HG02970 (cell line): ENCODE results near the gene TRIO.

Experiments
- ATAC-seq: cut with Tn5 transposase; IDR thresholded peaks from one replicate; pipeline ENCODE4 v1.9.1; 2021; ENCODE audit warnings: mild to moderate bottlenecking, moderate library complexity, moderate number of reproducible peaks; ENCODE audit not compliant: unreplicated experiment, low FRiP score

The TRIO gene

DNA sequence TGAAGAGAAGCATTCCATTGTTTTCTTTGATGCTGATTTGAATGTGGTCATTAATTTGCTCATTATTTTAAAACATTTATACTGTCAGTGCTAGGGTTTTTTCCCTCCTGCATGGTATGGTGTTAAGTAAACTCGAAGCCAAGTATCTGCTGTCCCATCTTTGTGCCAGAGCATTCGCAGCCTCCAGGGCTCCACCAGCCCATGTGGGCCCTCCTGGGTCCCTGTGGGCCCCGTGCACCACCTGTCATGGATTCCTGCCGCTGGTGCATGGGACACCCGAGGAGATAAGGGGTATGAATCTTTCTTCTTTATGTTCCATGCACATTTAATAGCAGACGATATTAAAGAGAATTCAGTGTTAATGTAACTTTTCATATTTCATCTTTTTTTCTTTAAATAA, 95.1 kb downstream of the TRIO start:
- ATAC-seq, result no peak

DNA sequence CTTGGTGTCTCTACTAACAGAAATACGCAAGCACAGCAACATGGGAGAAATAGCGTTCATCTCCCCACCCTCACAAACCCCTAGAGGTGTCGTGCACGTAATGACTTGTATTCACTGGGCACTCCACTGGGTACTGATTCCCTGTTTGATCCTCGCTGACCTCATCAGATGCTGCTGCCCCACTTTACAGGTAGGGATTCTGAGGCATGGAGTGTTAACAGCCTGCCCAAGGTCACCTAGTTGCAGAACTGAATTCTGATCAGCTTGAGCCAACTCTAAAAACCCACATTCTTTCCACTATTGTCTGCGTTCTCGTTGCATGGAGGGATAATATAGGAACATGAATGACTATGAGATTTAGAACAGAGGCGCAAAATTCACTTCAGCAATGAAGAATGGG, 96.3 kb downstream of the TRIO start:
- no peak for ATAC-seq

DNA sequence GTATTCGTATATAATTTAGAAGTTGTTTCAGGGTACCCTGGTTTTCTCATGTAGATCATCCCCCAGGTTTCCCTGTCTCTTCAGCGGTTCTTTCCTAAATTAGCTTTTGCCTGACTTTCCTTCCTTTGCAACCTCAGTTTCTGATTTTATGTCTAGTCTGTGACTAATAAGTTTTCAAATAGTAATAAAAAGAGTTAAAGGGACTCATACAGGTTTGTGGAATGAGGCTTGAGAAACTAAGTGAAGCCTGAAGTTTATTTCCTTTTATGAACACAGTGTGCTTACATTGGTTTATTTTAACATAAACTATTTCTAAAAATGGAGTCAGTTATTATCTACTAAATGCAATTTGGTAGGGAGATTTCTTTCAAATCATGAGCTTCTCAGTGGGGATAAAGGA, 96.8 kb downstream of the TRIO start:
- no peak for ATAC-seq

DNA sequence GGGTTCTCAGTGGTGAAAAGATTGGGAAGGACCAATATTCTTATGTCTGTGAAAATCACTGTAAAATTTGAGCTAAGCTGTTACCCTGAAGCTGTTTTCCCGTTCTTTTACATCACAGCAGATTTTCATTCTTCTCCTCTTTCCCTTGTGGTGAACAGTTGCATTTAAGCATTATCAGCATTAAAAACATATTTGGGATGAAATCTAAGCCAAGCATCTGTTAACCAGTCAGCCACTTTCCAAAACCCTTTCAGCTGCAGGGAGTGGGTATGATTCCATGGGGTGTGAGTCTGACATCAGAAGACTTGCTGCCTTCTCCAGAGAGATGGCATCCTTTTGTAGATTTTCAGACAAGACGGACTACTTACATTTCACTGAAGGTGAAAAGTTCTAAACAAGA, 97.2 kb downstream of the TRIO start:
- no peak for ATAC-seq

DNA sequence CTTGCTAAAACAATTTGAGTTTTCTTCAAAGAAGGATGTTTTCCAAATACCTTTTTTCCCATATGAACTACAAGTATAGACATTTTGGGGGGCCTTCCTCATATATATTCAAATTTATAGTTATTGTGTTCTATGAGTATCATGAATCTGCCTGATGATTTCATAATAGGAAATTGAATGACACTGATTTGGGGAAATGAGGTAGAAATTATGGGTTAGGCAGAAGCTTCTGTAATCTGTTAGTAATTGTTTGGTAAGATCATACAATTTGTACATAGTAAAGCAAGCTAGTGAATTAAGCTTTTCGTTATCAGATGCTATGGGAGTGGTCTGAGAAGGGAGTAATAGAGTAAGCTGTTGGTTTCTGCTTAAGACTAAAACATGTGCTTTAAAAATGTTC, 98.0 kb downstream of the TRIO start:
- ATAC-seq, result no peak

DNA sequence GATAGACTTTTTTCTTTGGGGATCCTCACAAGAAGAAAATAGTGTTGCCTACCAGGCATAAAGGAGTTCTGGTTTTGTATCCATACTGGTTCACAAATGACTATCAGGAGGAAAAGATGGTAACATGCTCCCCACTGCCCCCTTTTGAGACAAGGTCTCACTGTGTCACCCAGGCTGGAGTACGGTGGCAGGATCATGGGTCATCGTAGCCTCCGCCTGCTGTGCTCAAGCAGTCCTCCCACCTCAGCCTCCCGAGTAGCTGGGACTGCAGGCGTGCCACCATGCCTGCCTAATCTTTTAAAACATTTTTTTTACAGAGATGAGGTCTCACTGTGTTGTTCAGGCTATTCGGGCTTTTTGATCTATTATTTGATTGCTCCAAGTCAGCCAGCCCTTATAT, 99.3 kb downstream of the TRIO start:
- no peak for ATAC-seq

DNA sequence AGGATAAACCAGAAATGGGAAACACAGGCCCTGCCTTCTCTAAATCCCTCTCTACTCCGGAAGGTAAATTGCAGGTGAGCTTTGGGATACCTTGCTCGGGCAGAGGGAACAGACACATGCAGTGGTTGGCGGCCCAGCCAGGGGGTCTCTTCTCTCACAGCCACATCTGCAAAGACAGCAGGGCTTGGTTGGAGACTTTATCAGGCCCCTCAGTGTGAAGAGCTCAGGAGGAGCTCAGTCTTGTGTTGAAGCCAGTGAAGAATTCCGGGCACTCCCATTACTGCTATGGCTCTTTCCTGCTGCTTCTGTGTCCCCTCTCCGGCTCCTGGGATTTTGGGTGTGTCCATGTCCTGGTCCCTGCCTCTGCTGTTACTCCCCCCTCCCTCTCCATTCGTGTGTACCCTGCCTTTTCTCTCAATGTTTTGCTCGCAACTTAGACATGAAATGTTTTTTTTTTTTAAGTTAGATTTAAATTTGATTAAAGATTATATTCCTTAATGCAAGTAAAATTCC, 99.8 kb downstream of the TRIO start:
- ATAC-seq, result no peak

DNA sequence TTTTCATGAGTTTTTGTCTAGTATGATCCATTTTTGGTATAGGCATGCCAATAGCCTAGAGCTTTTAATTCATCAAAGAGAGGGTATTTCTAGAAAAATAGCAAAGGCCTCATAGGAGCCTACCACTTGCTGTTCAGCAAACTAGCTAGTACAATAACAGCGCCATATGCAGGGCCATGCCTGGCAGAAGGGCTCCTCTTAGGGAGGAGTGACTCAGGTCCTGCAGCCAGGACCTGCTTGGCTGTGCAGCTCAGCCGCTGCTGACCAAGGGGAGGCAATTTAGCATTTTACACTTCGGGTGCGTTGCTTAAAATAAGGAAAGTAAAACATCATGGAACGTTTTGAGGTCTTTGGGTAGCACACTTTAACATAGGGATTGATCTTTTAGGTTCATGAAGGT, 100.6 kb downstream of the TRIO start:
- no peak for ATAC-seq

DNA sequence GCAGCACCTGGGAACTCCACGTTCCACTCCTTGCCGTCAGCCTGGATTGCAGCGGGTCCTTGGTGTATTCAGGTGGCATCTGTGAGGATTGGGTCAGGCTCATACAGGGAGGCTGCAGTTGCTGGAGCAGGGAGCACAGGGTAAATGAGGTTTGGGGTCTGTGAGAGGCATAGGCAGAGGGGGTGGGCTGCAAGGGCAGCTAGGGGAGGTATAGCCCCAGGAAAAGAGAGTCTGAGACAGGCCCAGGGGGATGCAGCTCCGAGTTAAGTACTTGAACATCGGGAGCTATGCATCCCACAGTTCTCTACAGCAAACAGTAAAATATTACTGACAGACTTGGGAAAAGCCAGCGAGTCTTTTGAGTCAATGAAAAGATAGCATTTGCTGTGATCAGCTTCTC, 101.6 kb downstream of the TRIO start:
- no peak for ATAC-seq

DNA sequence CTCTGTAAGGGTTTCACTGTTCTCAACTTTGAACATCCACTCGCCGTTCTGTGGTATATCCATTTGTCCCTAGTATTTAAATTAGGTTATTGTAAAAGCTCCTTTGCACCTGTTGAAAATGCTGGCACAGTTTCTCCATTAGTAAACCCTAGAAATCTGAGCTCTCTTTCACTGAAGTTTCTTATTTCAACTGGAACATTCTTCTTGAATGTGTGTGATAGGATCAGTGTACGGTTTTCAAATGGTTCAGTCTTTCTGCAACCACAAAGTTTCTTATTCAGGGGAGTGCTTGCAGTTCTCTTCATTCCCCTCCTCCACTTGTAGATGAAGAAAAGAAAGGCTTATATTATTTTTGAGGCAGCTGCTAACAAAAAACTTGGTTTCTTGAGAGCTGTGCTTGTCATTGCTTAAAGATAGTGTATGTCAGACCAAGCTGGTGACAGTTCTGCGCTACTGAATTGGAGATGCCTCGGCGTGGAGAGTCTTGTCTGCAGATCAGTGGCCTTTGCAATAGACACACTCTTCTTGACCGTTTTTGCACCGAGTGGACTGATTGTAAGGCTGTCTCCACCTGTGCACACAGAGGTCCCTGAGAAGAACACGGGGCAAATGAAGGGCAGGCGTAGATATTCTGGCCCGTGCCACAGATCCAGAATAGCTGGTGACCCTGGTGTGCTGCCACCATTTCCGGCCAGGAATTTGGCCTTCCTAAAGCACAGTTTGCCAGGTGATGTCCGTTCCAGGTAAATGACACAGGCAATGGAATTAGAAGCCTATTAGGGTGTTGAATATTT, 102.2 kb downstream of the TRIO start:
- no peak for ATAC-seq

DNA sequence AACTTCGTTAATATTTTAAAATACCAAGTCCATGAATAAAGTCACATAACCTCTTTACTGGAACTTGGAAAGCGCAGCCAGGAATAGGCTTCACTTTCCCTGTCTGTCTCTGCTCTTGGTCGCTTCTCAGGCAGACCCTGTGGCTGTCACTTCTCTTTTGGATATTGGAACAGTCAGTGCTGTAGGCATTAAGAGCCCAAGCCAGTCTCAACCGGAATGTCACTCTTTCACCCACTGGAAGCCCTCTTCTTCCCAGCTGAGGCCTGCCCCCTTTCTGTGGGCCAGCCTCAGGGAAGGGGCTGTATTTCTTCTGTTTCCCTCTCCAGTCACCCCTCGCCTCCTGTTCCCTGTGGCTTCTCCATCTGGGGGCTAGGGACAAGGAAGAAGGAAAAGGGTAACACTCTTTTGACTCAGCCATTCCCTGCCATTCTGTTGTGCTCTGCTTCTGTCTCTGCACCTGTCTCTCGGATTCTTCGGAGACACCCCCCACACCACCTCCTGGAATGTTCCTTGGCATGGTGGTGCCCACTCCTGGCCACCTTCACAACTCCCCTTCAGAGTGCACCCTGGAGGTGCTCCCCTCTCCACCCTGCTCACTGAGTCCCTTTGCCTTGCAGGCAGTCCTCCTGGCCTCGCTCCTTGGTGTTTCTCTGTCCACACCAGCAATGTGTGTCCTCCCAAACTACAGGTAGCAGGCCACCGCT, 103.4 kb downstream of the TRIO start:
- ATAC-seq, result no peak

DNA sequence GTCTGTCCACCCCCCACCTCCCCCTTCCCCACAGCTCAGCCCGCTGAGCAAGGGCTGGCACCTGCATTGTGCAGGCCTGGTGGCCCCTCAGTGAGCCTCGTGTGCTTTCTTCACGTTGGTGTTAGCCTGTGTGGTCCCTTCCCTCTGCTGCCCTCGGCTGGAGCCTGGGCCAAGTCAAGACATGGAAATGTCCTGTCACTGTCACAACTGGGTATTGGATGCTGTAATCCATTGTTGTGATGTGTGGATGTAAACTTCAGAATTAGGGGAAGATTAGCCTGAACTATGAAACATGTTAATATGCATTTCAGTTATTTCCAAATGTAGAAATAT, 103.9 kb downstream of the TRIO start:
- no peak for ATAC-seq

DNA sequence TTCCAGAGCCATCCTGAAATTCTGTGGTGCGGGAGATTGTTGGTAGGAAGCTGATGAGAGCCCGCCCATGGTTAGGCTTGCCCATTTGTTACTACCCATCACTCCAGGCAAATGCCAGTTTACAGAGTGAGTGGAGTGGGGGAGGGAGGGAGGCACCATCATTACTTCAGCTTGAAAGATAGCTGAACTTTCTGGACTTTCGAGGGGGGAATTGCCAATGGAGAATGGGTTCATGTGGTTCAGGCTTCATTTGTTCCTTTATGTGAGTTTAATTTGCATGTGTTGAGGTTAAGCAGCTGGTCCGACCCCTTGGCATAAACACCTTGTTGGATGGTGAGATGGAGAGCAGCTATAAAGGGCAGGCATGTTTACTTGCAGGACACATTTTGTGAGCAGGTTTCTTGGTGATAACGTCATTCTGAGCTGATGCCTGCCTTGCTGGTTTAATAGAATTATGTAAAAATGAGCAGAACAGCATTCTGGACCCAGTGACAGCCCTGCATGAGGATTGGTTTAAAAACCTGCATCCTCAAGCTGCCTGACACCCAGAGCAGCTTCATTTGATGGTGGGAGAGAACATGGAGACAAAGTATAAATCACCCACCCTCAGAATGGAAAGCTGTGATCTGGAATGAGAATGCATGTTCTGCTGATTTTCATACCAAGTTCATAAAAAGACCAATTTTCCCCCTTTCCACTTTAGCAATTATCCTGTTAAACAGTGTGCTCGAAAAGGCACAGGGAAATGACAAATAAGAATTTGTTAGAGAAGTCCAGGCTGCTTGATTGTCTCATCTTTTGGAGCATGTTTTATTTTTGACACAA, 106.3 kb downstream of the TRIO start:
- ATAC-seq, result no peak

DNA sequence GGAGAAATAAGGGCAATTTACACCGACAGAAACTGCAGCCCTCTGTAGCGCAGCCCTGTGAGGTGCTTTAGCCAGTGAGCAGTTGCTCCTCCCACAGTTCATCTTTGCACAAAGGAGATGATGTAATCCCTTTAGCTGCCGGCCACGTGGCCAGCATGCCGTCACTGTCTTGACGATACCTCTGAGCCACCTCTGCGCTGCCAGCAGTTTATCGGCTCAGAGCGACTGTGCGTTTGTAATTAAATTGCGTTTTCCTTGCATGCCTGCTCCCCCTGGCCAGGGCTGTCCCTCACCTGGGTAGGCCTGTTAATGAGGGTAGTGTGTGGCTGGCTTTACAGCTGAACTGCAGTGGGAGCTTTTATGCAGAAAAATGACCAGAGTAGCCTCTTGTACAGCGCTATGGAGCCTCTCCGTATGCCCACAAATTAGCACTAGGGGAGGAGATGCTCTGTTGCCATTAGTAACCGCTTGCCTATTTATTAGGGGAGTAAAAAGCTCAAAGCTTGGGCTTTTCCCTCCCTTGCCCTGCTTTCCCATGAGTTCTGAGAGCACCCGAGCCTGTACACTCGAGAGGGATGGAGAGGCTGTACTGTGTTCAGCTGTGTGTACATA, 107.0 kb downstream of the TRIO start:
- ATAC-seq, result peak; percentile 34

DNA sequence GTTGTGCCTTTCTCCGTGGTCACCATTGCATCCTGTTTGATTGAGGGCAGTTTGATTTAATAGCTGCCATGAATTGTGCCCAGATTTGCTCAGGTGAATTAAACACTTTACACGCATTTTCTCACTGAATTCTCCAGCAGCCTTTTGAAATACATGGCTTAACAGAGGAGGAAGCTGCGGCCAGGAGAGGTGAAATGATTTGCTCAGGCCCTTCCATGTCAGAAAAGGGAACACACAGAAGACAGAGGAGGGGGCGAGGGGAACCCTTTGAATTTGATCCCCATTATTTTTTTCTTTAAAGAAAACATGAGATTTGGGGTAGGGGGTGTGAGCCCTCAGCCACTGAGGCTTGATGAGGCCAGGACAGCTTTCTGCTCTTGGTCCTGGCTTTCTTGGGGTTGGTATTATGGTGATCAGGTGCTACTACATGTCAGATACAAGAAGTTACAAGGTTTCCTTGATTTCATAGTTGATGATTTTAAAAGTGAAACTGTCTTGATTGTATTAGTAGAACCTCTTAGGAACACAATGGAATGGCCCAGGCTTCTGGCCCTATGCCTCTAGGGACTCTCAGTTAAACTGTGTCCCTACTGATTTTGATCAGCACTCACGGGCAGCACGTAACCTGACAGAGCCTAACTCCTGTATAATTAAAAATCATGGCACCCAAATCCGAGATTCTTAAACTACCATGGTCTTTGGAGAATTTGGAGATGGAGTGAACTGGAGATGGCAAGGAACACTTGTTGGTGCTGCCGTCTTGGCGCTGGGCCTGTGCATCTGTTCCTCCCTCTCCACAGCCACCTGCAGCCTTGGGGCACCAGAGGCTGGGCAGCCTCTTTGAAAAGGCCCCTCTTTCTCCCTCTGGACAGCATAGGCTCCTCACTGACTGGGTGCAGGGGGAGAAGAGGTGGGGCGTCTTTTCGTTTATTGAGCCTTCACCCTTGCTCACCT, 107.9 kb downstream of the TRIO start:
- no peak for ATAC-seq

DNA sequence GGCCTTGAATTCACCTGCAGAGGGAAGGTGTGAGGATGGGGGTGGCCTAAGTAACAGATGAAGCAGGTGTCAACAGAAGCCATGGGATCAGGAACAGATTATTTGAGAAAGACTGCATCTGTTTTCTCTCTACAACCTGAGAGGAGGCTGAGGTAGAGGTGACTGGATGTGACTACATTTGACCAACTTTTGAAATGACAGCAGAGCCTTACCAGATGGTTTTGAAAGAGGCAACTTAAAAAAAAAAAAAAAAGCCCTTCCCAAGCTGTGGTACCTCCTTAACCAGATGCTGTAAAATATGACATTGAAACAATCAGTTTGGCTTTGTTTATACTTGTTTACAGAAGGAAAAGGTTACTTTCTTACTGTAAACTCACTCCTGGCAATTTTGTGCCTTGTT, 108.6 kb downstream of the TRIO start:
- ATAC-seq, result no peak

DNA sequence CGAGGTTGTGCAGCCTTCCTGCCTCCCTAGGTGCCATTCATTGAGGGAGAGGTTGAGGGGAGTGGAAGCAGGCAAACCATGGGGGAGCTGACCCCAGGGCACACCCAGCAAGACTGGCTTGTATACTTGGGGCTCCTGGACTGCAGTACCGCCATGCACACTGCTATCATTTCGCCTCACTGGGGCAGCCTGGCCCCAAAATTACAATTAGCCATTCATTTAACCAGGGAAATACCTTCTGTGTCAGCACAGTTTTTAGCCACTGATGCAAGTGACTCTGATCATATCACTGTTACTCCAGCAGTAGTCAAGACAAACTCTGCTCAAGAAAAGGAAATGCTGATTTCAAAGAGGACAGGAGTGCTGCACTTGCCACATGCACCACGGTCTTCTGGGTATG, 109.7 kb downstream of the TRIO start:
- ATAC-seq, result no peak

DNA sequence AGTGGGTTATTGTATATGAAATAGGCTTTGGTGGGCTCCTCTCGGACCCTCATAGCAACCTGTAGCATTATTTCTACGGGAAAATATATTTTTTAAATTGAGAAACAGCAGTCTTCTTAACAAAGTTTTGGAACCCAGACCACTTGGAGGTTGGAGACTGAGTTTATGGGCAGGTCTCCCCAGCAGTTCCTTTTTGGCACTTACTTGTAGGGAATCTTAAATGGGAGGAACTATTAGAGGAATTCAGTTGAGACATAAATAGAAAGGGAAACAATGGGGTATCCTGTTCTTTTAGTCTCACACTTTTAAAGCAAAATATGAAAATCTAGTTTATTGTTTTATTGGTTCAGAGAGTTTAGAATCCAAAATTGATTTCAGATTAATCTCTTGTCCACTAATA, 111.5 kb downstream of the TRIO start:
- no peak for ATAC-seq

DNA sequence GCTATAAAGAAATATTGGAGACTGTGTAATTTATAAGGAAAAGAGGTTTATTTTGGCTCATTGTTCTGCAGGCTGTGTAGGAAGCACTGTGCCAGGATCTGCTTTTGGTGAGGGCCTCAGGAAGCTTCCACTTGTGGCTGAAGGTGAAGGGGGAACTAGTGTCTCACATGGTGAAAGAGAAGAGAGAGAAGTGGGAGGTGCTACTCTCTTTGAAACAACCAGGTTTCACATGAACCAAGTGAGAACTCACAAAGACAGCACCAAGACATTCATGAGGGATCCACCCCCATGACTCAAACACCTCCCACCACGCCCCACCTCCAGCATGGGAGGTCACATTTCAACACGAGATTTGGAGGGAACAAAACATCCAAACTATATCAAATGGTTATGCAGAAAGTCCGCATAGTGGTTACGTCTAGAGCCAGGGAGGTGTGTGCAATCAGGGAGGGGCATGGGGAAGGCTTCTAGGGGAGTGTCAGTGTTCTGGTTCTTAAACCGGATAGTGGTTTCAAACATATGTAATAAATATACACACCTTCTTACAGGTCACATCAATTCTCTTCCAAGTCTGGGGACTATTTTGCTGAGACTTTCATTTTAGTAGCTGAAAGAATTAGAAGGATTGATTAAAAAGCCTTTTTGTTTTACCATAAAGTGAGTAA, 113.0 kb downstream of the TRIO start:
- no peak for ATAC-seq
